K562 (cell line): ENCODE measurements around the gene NOL4L. TPM values are rescaled to one million over a fixed set of nuclear protein-coding genes. Genes with fewer than 3 reads are reported as not detected.
A peak's percentile ranks its signal among the peaks of the same experiment; 100 is the strongest.

Experiments
- ATAC-seq: fragments of 200-7000 bp; cut with Tn5 transposase; 3 replicates; pipeline ENCODE4 v1.9.1; 2020; ENCODE audit warnings: moderate library complexity
- BruUV-seq: library from RNA; stranded (reverse); fragments of 400-500 nt; replicated peaks from 2 replicates; lab custom pipeline; 2021; lab: Mats Ljungman, UMichigan
- CTCF ChIA-PET: fragments of 300-600 bp; formaldehyde crosslinking; extraction: SDS; loops from one replicate; lab custom pipeline; 2021; ENCODE audit warnings: low intra/inter-chr PET ratio; lab: Yijun Ruan, JAX
- POLR2A ChIA-PET: fragments of 300-600, 350-650 bp; sonication (Branson Sonifier 250); formaldehyde crosslinking; extraction: SDS; loops from one replicate; lab custom pipeline; 2021; ENCODE audit warnings: antibody characterized with exemption, inconsistent platforms; lab: Yijun Ruan, JAX
- DNase-seq, 4 experiments: peaks; one replicate each; pipeline versions ENCODE4 v3.0.0 to v3.0.0-alpha.2; 2011 to 2018; ENCODE audit warnings: low spot score in 3 of 4, mixed read lengths in 3 of 4; ENCODE audit errors: extremely low read depth in 1 of 4
- FAIRE-seq: peaks from 2 replicates; lab custom pipeline; 2011; peaks lifted over from hg19 to GRCh38; lab: Jason Lieb, UNC
- H2AFZ ChIP-seq: 2 replicates; pipeline ENCODE4 v1.6.0; 2011; ENCODE audit warnings: low read depth, low read length, control low read depth, inconsistent platforms
- H3K27ac ChIP-seq: fragments of 200-600 bp; 3 replicates; pipeline ENCODE4 v1.8.0; 2011; ENCODE audit warnings: low read depth, mild to moderate bottlenecking, control low read depth, inconsistent platforms, low read length, moderate library complexity, mixed read lengths; ENCODE audit errors: extremely low read depth
- H3K27me3 ChIP-seq, 2 experiments: fragments of 300-600 bp in 1 of 2; 2 replicates in 1 of 2; 3 replicates in 1 of 2; pipeline versions ENCODE4 v1.6.0 to v1.8.0; 2011; ENCODE audit warnings: inconsistent platforms in 2 of 2, low read length in 2 of 2, mild to moderate bottlenecking in 1 of 2, mixed read lengths in 1 of 2, moderate library complexity in 1 of 2; ENCODE audit not compliant: control insufficient read depth in 2 of 2, insufficient read depth in 2 of 2
- H3K36me3 ChIP-seq: fragments of 300-600 bp; 3 replicates; pipeline ENCODE4 v1.8.0; 2011; ENCODE audit warnings: mild to moderate bottlenecking, low read length, inconsistent platforms; ENCODE audit not compliant: control insufficient read depth, insufficient read depth
- H3K4me1 ChIP-seq, 2 experiments: fragments of 200-600 bp in 1 of 2; replicated peaks in 1 of 2; 2 replicates in 1 of 2; 3 replicates in 1 of 2; pipeline versions ENCODE4 v1.5.1 to v1.8.0; 2011; ENCODE audit warnings: inconsistent platforms in 2 of 2, low read length in 2 of 2, mild to moderate bottlenecking in 1 of 2, mixed read lengths in 1 of 2, moderate library complexity in 1 of 2; ENCODE audit not compliant: control insufficient read depth in 2 of 2, insufficient read depth in 2 of 2
- H3K4me2 ChIP-seq: 2 replicates; pipeline ENCODE4 v1.6.1; 2011; ENCODE audit warnings: low read length, control low read depth, inconsistent platforms, mixed read lengths; ENCODE audit not compliant: insufficient read depth
- H3K4me3 ChIP-seq: fragments of 200-600 bp; sonication (generic), shearing (Covaris generic); 2 replicates; pipeline ENCODE4 v1.5.1; 2016; ENCODE audit warnings: control low read depth, inconsistent platforms
- H3K79me2 ChIP-seq: fragments of 200-600 bp; 3 replicates; pipeline ENCODE4 v1.8.0; 2011; ENCODE audit warnings: low read length, inconsistent platforms; ENCODE audit not compliant: control insufficient read depth, insufficient read depth
- H3K9ac ChIP-seq, 2 experiments: 2 replicates each; pipeline versions ENCODE4 v1.6.0 to v1.6.1; 2011; ENCODE audit warnings: low read depth in 2 of 2, low read length in 2 of 2, control low read depth in 1 of 2, inconsistent platforms in 1 of 2, mild to moderate bottlenecking in 1 of 2, mixed read lengths in 1 of 2; ENCODE audit not compliant: insufficient read depth in 1 of 2
- H3K9me1 ChIP-seq: one replicate; pipeline ENCODE4 v1.6.0; 2011; ENCODE audit warnings: inconsistent platforms, mild to moderate bottlenecking, low read length, moderate library complexity; ENCODE audit not compliant: control insufficient read depth, insufficient read depth
- H3K9me3 ChIP-seq: replicated peaks from 2 replicates; pipeline ENCODE4 v1.5.1; 2011; ENCODE audit warnings: low read depth, low read length, inconsistent platforms; ENCODE audit not compliant: control insufficient read depth, insufficient read depth
- H4K20me1 ChIP-seq: replicated peaks from 2 replicates; pipeline ENCODE4 v1.6.1; 2011; ENCODE audit warnings: low read length, inconsistent platforms, mixed read lengths; ENCODE audit not compliant: control insufficient read depth, insufficient read depth
- CEBPB ChIP-seq: fragments of 450-650 bp; IDR thresholded peaks from 2 replicates; pipeline ENCODE4 v1.6.1; 2016; ENCODE audit warnings: missing genetic modification characterization, missing compliant biosample characterization
- CEBPG ChIP-seq, 3 experiments: fragments of 200-800 bp in 1 of 3; sonication (Bioruptor generic) in 1 of 3; sonication (generic) in 1 of 3; formaldehyde crosslinking in 1 of 3; IDR thresholded peaks in 2 of 3; conservative IDR thresholded peaks in 1 of 3; 2 replicates each; pipeline versions ENCODE4 v1.6.1 to v1.8.0; 2016 to 2022; ENCODE audit warnings: missing compliant biosample characterization in 2 of 3, missing genetic modification characterization in 2 of 3, mild to moderate bottlenecking in 1 of 3, missing genetic modification reagents in 1 of 3
- DPF2 ChIP-seq: fragments of 450-650 bp; IDR thresholded peaks from 2 replicates; pipeline ENCODE4 v1.6.1; 2016
- MTF1 ChIP-seq: fragments of 250-450 bp; sonication (Bioruptor Pico); IDR thresholded peaks from 2 replicates; pipeline ENCODE4 v1.9.0; 2021; ENCODE audit warnings: moderate library complexity, mild to moderate bottlenecking, inconsistent platforms, borderline replicate concordance
- ZNF280A ChIP-seq: fragments of 450-650 bp; IDR thresholded peaks from 2 replicates; pipeline ENCODE4 v1.6.1; 2018; ENCODE audit warnings: mild to moderate bottlenecking, low read depth; ENCODE audit not compliant: partially characterized antibody
- ZNF512 ChIP-seq: IDR thresholded peaks from 2 replicates; pipeline ENCODE4 v1.6.1; 2016; ENCODE audit warnings: missing genetic modification characterization, missing compliant biosample characterization
- WGBS: fragments of 100-300 bp; shearing (Covaris generic); methylation state at CpG from one replicate; pipeline ENCODE4 v1.1.6; 2016; ENCODE audit warnings: low coverage, mixed read lengths; ENCODE audit not compliant: insufficient coverage; ENCODE audit errors: missing lambda C conversion rate; 5-methylcytosine and 5-hydroxymethylcytosine counted together
- in situ Hi-C: fragments of 300-500 bp; cut with MboI; formaldehyde crosslinking; loops from 4 replicates; pipeline ENCODE4 v1.15.0; 2018; ENCODE audit warnings: inconsistent platforms, mixed read lengths
- intact Hi-C: fragments of 100-400 bp; cut with micrococcal nuclease; formaldehyde crosslinking; loops from 2 replicates; pipeline ENCODE4 v1.14.2; 2022
- polyA plus RNA-seq, 8 experiments: library from polyadenylated mRNA; depleted of rRNA in 4 of 8; stranded (reverse) in 5 of 8; unstranded in 3 of 8; fragments of >200 nt; fragmentation: Nextera tagmentation in 2 of 8; fragmentation: Illumina TruSeq in 1 of 8; extraction: Ambion mirVana in 2 of 8; extraction: Trizol in 1 of 8; gene quantifications; 2 replicates each; pipeline versions ENCODE4 v1.2.1 to v1.2.3, GENCODE V29; 2011 to 2014; ENCODE audit warnings: inconsistent platforms in 1 of 8, missing spikeins in 1 of 8
- total RNA-seq, 7 experiments: library from RNA; depleted of rRNA in 6 of 7; stranded (reverse); fragments of >200 nt in 6 of 7; fragmentation: Illumina TruSeq in 2 of 7; extraction: Trizol in 2 of 7; gene quantifications; 2 replicates each; pipeline versions ENCODE4 v1.2.1 to v1.2.3, GENCODE V29; 2011 to 2021; ENCODE audit warnings: low replicate concordance in 1 of 7

The NOL4L gene
- total and polyA plus RNA-seq, 9 of the 15 experiments (the other 6 are each of a cell fraction or from before 2014, with no cell fraction given): 5.1 to 36.2 (median 13.6) TPM

- ChIA-PET POLR2A (no interaction called here), CTCF (no interaction called here)
- TF ChIP-seq ZNF280A (peak; percentile 21), ZNF512 (tag) (peak; percentile 82), CEBPG (CRISPR knock-in tag; IDR thresholded peaks at IDR 0.05) (peak; percentile 41; the same call in 1 of the 2 replicates), CEBPG (tag; conservative IDR thresholded peaks at IDR 0.05 in 1 of 2, IDR thresholded peaks at IDR 0.05 in 1 of 2) (no peak), DPF2 (no peak), CEBPB (tag) (peak; percentile 54; the same call in 1 of the 2 replicates), MTF1 (CRISPR knock-in tag) (no peak)
Observed at GRCh38 chr20:32488066-32488838, 96.9 kb downstream of the NOL4L start.

More at GRCh38 chr20:32488066-32488838, 96.9 kb downstream of the NOL4L start:
- BruUV-seq: no TSS peak
- H3K4me2 ChIP-seq: no peak overlapping the region
- no peaks in the 10 kb centered on the region for H4K20me1 ChIP-seq
- DNase-seq (no peak), FAIRE-seq (no peak), ATAC-seq (no peak)
- no peak overlapping the region for H3K27ac ChIP-seq
- no peaks in the 10 kb centered on the region for H3K9me1 ChIP-seq
- in situ Hi-C loops (no loop called here), intact Hi-C loops (no loop called here)
- H3K79me2 ChIP-seq: peaks cover 4% of the 10 kb centered on the region; the same call in 2 of the 3 replicates
- no peaks in the 10 kb centered on the region for H3K9me3 ChIP-seq
- H2AFZ ChIP-seq: no peak overlapping the region
- peaks cover 0 to 9% of the 10 kb centered on the region in 2 experiments; a peak in 2 of 5 replicates for H3K4me1 ChIP-seq
- H3K27me3 ChIP-seq: no peaks in the 10 kb centered on the region
- H3K9ac ChIP-seq: no peak overlapping the region
- 84% methylated on average over 7 of the region's 7 CpGs for WGBS
- H3K36me3 ChIP-seq: peaks cover 38% of the 10 kb centered on the region
- no peak overlapping the region for H3K4me3 ChIP-seq
